HepG2 (cell line): ENCODE measurements around the gene ENTPD6. TPM values are rescaled to one million over a fixed set of nuclear protein-coding genes. Genes with fewer than 3 reads are reported as not detected.
A peak's percentile ranks its signal among the peaks of the same experiment; 100 is the strongest.

ENCODE experiments used
- AGO1 ChIP-seq: fragments of 200-400 bp; formaldehyde crosslinking; IDR thresholded peaks from 2 replicates; pipeline ENCODE4 v1.6.1; 2017; ENCODE audit warnings: mild to moderate bottlenecking, low read depth, low read length, moderate library complexity; ENCODE audit not compliant: poor library complexity, severe bottlenecking
- EED ChIP-seq: sonication (generic); formaldehyde crosslinking; IDR thresholded peaks from 2 replicates; pipeline ENCODE4 v1.5.0; 2020; ENCODE audit warnings: mild to moderate bottlenecking, missing genetic modification reagents
- EZH2 ChIP-seq: conservative IDR thresholded peaks from 2 replicates; pipeline ENCODE4 v1.6.1; 2012; ENCODE audit warnings: mild to moderate bottlenecking, low read depth, low read length, moderate library complexity
- HES4 ChIP-seq: sonication (generic); formaldehyde crosslinking; IDR thresholded peaks from 2 replicates; pipeline ENCODE4 v1.9.0; 2021; ENCODE audit warnings: mild to moderate bottlenecking, missing genetic modification reagents, borderline replicate concordance
- KDM4B ChIP-seq: sonication (generic); formaldehyde crosslinking; IDR thresholded peaks from 2 replicates; pipeline ENCODE4 v1.4.0; 2020; ENCODE audit warnings: missing genetic modification reagents
- KLF6 ChIP-seq: IDR thresholded peaks from 2 replicates; pipeline ENCODE4 v1.8.0; 2016; ENCODE audit warnings: missing biosample characterization, missing genetic modification reagents
- MED13 ChIP-seq: sonication (generic); formaldehyde crosslinking; IDR thresholded peaks from 2 replicates; pipeline ENCODE4 v1.5.0; 2020; ENCODE audit warnings: missing genetic modification reagents
- MTA1 ChIP-seq: sonication (generic); formaldehyde crosslinking; IDR thresholded peaks from 2 replicates; pipeline ENCODE4 v1.4.0; 2020; ENCODE audit warnings: missing genetic modification reagents, mild to moderate bottlenecking, borderline replicate concordance
- MTF2 ChIP-seq: sonication (generic); formaldehyde crosslinking; IDR thresholded peaks from 2 replicates; pipeline ENCODE4 v1.5.0; 2020; ENCODE audit warnings: missing genetic modification reagents, borderline replicate concordance
- PPARG ChIP-seq: conservative IDR thresholded peaks from 2 replicates; pipeline ENCODE4 v1.6.1; 2016; ENCODE audit warnings: missing biosample characterization, missing genetic modification reagents
- PRPF4 ChIP-seq: fragments of 200-400 bp; formaldehyde crosslinking; IDR thresholded peaks from 2 replicates; pipeline ENCODE4 v1.6.1; 2016; ENCODE audit warnings: low read length, low read depth; ENCODE audit not compliant: poor library complexity, severe bottlenecking
- ZBTB42 ChIP-seq: sonication (generic); formaldehyde crosslinking; IDR thresholded peaks from 2 replicates; pipeline ENCODE4 v1.5.0; 2020; ENCODE audit warnings: mild to moderate bottlenecking, missing genetic modification reagents
- ZMYM2 ChIP-seq: sonication (generic); formaldehyde crosslinking; IDR thresholded peaks from 2 replicates; pipeline ENCODE4 v1.8.0; 2022; ENCODE audit warnings: mild to moderate bottlenecking, missing genetic modification reagents
- ZNF619 ChIP-seq: sonication (generic); formaldehyde crosslinking; IDR thresholded peaks from 2 replicates; pipeline ENCODE4 v1.4.0; 2020; ENCODE audit warnings: mild to moderate bottlenecking, missing genetic modification reagents
- ZNF672 ChIP-seq: sonication (generic); formaldehyde crosslinking; IDR thresholded peaks from 2 replicates; pipeline ENCODE4 v1.8.1; 2022; ENCODE audit warnings: missing genetic modification reagents
- ZNF709 ChIP-seq: sonication (generic); formaldehyde crosslinking; IDR thresholded peaks from 2 replicates; pipeline ENCODE4 v1.5.0; 2020; ENCODE audit warnings: mild to moderate bottlenecking, missing genetic modification reagents
- ZNF713 ChIP-seq: sonication (generic); formaldehyde crosslinking; IDR thresholded peaks from 2 replicates; pipeline ENCODE4 v1.4.0; 2020; ENCODE audit warnings: mild to moderate bottlenecking, missing genetic modification reagents
- ZNF782 ChIP-seq: sonication (generic); formaldehyde crosslinking; IDR thresholded peaks from 2 replicates; pipeline ENCODE4 v1.4.0; 2020; ENCODE audit warnings: missing genetic modification reagents, mild to moderate bottlenecking, borderline replicate concordance
- polyA plus RNA-seq, 8 experiments: library from polyadenylated mRNA; depleted of rRNA in 3 of 8; stranded (reverse) in 7 of 8; unstranded in 1 of 8; fragments of >200 nt; fragmentation: Illumina TruSeq in 4 of 8; extraction: Trizol in 4 of 8; gene quantifications; 2 replicates each; pipeline versions ENCODE4 v1.2.1 to v1.2.3, GENCODE V29; 2011 to 2016; ENCODE audit warnings: low read depth in 4 of 8, missing spikeins in 1 of 8, mixed read lengths in 1 of 8; ENCODE audit not compliant: insufficient read depth in 1 of 8
- total RNA-seq, 5 experiments: library from RNA; depleted of rRNA; stranded (reverse); fragments of >200 nt; fragmentation: Illumina TruSeq; extraction: Trizol; gene quantifications; 2 replicates each; pipeline ENCODE4 v1.2.3, GENCODE V29; 2016; ENCODE audit warnings: low read depth in 1 of 5
- TF ChIP-seq, protein P1 (sequence below): sonication (generic); formaldehyde crosslinking; IDR thresholded peaks from 2 replicates; pipeline ENCODE4 v1.4.0; 2020; ENCODE audit warnings: missing genetic modification reagents, borderline replicate concordance
- TF ChIP-seq, protein P2 (sequence below): sonication (generic); formaldehyde crosslinking; IDR thresholded peaks from 2 replicates; pipeline ENCODE4 v1.4.0; 2020; ENCODE audit warnings: mild to moderate bottlenecking, low read depth, missing genetic modification reagents
- TF ChIP-seq, protein P3 (sequence below): IDR thresholded peaks from 2 replicates; pipeline ENCODE4 v1.6.1; 2016; ENCODE audit warnings: missing genetic modification reagents, missing compliant biosample characterization

The ENTPD6 gene
- total and polyA plus RNA-seq, 2 of the 13 experiments (the other 11 are each of a cell fraction or from before 2014, with no cell fraction given), result 164 to 172 TPM

DNA sequence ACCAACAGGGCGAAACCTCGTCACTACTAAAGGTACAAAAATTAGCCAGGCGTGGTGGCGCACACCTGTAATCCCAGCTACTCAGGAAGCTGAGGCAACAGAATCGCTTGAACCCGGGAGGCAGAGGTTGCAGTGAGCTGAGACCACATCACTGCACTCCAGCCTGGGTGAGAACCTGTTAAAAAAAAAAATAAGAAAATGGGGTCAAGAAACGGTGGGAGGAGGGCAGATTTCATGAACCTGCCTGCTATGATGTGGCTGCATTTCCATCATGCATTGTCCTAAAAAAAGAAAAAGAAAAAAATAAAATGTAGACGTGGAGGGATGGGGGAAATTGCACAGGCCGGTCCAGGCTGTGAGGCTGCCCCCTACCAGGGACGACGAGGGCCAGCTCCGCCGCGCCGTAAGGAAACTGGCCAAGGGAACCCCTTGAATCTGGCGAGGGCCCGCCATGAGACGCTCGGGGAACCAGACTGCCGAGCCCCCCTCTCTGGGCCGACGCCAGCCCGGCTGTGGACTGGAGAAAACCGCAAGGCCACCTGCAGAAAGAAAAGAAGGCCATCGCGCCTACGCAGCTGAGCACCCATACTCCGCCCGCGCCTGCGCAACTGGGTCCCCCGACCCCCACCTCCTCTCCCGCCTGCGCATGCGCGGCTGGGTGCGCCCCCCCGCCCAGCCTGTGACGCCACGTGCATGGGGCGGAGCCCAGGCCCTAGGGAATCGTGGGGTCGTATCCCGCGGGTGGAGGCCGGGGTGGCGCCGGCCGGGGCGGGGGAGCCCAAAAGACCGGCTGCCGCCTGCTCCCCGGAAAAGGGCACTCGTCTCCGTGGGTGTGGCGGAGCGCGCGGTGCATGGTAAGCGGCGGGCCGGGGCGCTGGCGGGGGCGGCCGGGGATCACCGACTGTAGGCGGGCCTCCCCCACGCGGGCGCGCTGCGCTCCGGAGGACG is at the start of gene ENTPD6 (continued):
- TF ChIP-seq KLF6 (peak; percentile 89), HES4 (CRISPR knock-in tag) (peak; percentile 21; the same call in 1 of the 2 replicates), MTA1 (CRISPR knock-in tag) (peak; percentile 91; the same call in 1 of the 2 replicates), ZNF619 (no peak; the same call in 1 of the 2 replicates), EED (CRISPR knock-in tag) (no peak), ZNF672 (no peak), PPARG (CRISPR knock-in tag) (no peak; the same call in 1 of the 2 replicates), AGO1 (no peak), ZNF709 (CRISPR knock-in tag) (peak; percentile 59; the same call in 1 of the 2 replicates), KDM4B (no peak; the same call in 1 of the 2 replicates), ZMYM2 (CRISPR knock-in tag) (peak; percentile 64), MTF2 (peak; percentile 55), PRPF4 (no peak), MED13 (CRISPR knock-in tag) (no peak), ZNF782 (peak; percentile 86; the same call in 1 of the 2 replicates), EZH2 (no peak), ZBTB42 (CRISPR knock-in tag) (peak; percentile 51; the same call in 1 of the 2 replicates), ZNF713 (CRISPR knock-in tag) (no peak)
- TF ChIP-seq, protein P1, sequence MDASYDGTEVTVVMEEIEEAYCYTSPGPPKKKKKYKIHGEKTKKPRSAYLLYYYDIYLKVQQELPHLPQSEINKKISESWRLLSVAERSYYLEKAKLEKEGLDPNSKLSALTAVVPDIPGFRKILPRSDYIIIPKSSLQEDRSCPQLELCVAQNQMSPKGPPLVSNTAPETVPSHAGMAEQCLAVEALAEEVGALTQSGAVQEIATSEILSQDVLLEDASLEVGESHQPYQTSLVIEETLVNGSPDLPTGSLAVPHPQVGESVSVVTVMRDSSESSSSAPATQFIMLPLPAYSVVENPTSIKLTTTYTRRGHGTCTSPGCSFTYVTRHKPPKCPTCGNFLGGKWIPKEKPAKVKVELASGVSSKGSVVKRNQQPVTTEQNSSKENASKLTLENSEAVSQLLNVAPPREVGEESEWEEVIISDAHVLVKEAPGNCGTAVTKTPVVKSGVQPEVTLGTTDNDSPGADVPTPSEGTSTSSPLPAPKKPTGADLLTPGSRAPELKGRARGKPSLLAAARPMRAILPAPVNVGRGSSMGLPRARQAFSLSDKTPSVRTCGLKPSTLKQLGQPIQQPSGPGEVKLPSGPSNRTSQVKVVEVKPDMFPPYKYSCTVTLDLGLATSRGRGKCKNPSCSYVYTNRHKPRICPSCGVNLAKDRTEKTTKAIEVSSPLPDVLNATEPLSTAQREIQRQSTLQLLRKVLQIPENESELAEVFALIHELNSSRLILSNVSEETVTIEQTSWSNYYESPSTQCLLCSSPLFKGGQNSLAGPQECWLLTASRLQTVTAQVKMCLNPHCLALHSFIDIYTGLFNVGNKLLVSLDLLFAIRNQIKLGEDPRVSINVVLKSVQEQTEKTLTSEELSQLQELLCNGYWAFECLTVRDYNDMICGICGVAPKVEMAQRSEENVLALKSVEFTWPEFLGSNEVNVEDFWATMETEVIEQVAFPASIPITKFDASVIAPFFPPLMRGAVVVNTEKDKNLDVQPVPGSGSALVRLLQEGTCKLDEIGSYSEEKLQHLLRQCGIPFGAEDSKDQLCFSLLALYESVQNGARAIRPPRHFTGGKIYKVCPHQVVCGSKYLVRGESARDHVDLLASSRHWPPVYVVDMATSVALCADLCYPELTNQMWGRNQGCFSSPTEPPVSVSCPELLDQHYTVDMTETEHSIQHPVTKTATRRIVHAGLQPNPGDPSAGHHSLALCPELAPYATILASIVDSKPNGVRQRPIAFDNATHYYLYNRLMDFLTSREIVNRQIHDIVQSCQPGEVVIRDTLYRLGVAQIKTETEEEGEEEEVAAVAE (CRISPR knock-in tag), result no peak
- TF ChIP-seq, protein P2, sequence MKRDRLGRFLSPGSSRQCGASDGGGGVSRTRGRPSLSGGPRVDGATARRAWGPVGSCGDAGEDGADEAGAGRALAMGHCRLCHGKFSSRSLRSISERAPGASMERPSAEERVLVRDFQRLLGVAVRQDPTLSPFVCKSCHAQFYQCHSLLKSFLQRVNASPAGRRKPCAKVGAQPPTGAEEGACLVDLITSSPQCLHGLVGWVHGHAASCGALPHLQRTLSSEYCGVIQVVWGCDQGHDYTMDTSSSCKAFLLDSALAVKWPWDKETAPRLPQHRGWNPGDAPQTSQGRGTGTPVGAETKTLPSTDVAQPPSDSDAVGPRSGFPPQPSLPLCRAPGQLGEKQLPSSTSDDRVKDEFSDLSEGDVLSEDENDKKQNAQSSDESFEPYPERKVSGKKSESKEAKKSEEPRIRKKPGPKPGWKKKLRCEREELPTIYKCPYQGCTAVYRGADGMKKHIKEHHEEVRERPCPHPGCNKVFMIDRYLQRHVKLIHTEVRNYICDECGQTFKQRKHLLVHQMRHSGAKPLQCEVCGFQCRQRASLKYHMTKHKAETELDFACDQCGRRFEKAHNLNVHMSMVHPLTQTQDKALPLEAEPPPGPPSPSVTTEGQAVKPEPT (CRISPR knock-in tag), result no peak
- TF ChIP-seq, protein P3, sequence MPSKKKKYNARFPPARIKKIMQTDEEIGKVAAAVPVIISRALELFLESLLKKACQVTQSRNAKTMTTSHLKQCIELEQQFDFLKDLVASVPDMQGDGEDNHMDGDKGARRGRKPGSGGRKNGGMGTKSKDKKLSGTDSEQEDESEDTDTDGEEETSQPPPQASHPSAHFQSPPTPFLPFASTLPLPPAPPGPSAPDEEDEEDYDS (CRISPR knock-in tag), result peak; percentile 86
